Smooth muscle cell (in vitro differentiated cells): ENCODE data around the gene ARHGDIA. TPM values are rescaled to one million over a fixed set of nuclear protein-coding genes. Genes with fewer than 3 reads are reported as not detected.

ENCODE experiments used
- DNase-seq: peaks from one replicate; lab custom pipeline; 2025; ENCODE audit not compliant: unreplicated experiment; lab: John Stamatoyannopoulos, UW
- H2AFZ ChIP-seq: fragments of 200-600 bp; sonication (generic); 2 replicates; pipeline ENCODE4 v1.6.0; 2016; ENCODE audit warnings: antibody characterized with exemption, low read depth, mild to moderate bottlenecking
- H3F3A ChIP-seq: fragments of 200-600 bp; sonication (generic); 2 replicates; pipeline ENCODE4 v1.6.0; 2017; ENCODE audit warnings: antibody characterized with exemption, low read depth
- H3K27ac ChIP-seq: fragments of 200-600 bp; sonication (generic); 2 replicates; pipeline ENCODE4 v1.5.1; 2016; ENCODE audit warnings: low read depth, mild to moderate bottlenecking
- H3K27me3 ChIP-seq: fragments of 200-600 bp; sonication (generic); 2 replicates; pipeline ENCODE4 v1.6.1; 2016; ENCODE audit warnings: low read depth, mild to moderate bottlenecking
- H3K36me3 ChIP-seq: fragments of 200-600 bp; sonication (generic); 2 replicates; pipeline ENCODE4 v1.5.1; 2016; ENCODE audit warnings: low read depth
- H3K4me1 ChIP-seq: fragments of 200-600 bp; sonication (generic); 2 replicates; pipeline ENCODE4 v1.5.1; 2016; ENCODE audit warnings: low read depth
- H3K4me2 ChIP-seq: fragments of 200-600 bp; sonication (generic); 2 replicates; pipeline ENCODE4 v1.6.0; 2016; ENCODE audit warnings: mild to moderate bottlenecking
- H3K4me3 ChIP-seq: fragments of 200-600 bp; sonication (generic); 2 replicates; pipeline ENCODE4 v1.5.1; 2016; ENCODE audit warnings: mild to moderate bottlenecking
- H3K79me2 ChIP-seq: fragments of 200-600 bp; sonication (generic); 2 replicates; pipeline ENCODE4 v1.6.0; 2016; ENCODE audit warnings: low read depth, mild to moderate bottlenecking
- H3K9ac ChIP-seq: fragments of 200-600 bp; sonication (generic); 2 replicates; pipeline ENCODE4 v1.6.0; 2016; ENCODE audit warnings: low read depth
- H3K9me3 ChIP-seq: fragments of 200-600 bp; sonication (generic); replicated peaks from 2 replicates; pipeline ENCODE4 v1.5.1; 2016; ENCODE audit warnings: low read depth
- H4K20me1 ChIP-seq: fragments of 200-600 bp; sonication (generic); 2 replicates; pipeline ENCODE4 v1.6.0; 2016; ENCODE audit warnings: low read depth
- WGBS: methylation state at CpG from one replicate; pipeline ENCODE4 v1.1.7; 2016; ENCODE audit warnings: low lambda C conversion rate; 5-methylcytosine and 5-hydroxymethylcytosine counted together
- polyA plus RNA-seq: library from polyadenylated mRNA; unstranded; fragments of >200 nt; fragmentation: Nextera tagmentation; extraction: Ambion mirVana; gene quantifications from 2 replicates; pipeline ENCODE4 v1.2.1, GENCODE V29; 2016
- total RNA-seq: library from RNA; depleted of rRNA; stranded (reverse); fragments of >200 nt; gene quantifications from 2 replicates; pipeline ENCODE4 v1.2.3, GENCODE V29; 2014
- TF ChIP-seq, protein P1 (sequence below): fragments of 200-600 bp; sonication (generic); IDR thresholded peaks from 2 replicates; pipeline ENCODE4 v1.5.1; 2017; ENCODE audit warnings: borderline replicate concordance, mild to moderate bottlenecking, antibody characterized with exemption; ENCODE audit not compliant: insufficient read depth, poor library complexity, severe bottlenecking

The ARHGDIA gene
- total and polyA plus RNA-seq, 2 experiments from 2014 or later = 256 to 360 TPM

DNA sequence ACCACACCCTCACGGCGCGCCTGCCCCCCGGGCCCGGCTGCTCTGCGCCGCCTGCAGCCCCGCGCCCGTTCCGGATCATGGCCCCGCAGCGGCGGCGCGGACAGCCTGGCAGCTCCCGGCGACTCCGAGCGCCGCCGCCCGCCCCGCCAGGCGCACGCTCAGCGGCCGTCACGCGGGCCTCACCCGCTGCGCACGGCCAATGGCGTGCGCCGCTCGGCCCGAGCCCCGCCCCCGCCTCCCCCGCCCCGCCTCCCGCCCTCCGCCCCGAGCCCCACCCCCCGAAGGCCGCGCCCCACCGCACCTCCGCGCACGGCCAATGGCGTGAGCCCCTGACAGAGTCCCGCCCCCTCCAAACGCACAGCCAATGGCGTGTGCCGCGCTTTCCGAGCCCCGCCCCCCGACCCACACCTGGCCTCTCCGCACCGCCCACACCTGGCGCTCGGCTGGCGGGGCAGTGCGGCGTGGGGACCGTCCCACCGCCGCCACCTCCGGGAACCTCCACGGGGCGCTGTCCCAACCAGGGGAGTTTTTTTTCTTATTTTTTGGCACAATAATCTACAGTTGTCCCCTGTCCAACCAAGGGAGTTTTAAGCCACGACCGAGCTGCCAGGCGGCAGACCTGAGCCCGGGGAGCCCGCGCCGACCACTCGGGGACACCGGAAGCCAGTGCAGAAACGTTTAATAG is 40.3 kb upstream of the ARHGDIA start, which contains the start of gene PCYT2:
Gene PCYT2 (minus strand): TSS at position 123 of the 685 bp plus-strand sequence. CDS start 44 bp downstream, at position 79.
- peaks cover 4% of the 10 kb centered on the region for H3K4me1 ChIP-seq
- H4K20me1 ChIP-seq = peaks cover 50% of the 10 kb centered on the region
- H3K36me3 ChIP-seq = no peaks in the 10 kb centered on the region
- H3F3A ChIP-seq = peaks cover 9% of the 10 kb centered on the region
- peak within 1 kb of the TSS; percentile 62 for H3K9ac ChIP-seq
- H3K79me2 ChIP-seq = peaks cover 16% of the 10 kb centered on the region
- peak within 1 kb of the TSS; percentile 99 for H3K4me2 ChIP-seq
- peak; percentile 70 for DNase-seq
- no peak within 1 kb of the TSS for H2AFZ ChIP-seq
- H3K9me3 ChIP-seq = no peaks in the 10 kb centered on the region
- H3K27me3 ChIP-seq = no peaks in the 10 kb centered on the region
- 16% methylated on average over 32 of the region's 84 CpGs for WGBS
- peak within 1 kb of the TSS; percentile 81 for H3K4me3 ChIP-seq
- TF ChIP-seq, protein P1, sequence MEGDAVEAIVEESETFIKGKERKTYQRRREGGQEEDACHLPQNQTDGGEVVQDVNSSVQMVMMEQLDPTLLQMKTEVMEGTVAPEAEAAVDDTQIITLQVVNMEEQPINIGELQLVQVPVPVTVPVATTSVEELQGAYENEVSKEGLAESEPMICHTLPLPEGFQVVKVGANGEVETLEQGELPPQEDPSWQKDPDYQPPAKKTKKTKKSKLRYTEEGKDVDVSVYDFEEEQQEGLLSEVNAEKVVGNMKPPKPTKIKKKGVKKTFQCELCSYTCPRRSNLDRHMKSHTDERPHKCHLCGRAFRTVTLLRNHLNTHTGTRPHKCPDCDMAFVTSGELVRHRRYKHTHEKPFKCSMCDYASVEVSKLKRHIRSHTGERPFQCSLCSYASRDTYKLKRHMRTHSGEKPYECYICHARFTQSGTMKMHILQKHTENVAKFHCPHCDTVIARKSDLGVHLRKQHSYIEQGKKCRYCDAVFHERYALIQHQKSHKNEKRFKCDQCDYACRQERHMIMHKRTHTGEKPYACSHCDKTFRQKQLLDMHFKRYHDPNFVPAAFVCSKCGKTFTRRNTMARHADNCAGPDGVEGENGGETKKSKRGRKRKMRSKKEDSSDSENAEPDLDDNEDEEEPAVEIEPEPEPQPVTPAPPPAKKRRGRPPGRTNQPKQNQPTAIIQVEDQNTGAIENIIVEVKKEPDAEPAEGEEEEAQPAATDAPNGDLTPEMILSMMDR = peak; percentile 4
- no peak within 1 kb of the TSS for H3K27ac ChIP-seq

DNA sequence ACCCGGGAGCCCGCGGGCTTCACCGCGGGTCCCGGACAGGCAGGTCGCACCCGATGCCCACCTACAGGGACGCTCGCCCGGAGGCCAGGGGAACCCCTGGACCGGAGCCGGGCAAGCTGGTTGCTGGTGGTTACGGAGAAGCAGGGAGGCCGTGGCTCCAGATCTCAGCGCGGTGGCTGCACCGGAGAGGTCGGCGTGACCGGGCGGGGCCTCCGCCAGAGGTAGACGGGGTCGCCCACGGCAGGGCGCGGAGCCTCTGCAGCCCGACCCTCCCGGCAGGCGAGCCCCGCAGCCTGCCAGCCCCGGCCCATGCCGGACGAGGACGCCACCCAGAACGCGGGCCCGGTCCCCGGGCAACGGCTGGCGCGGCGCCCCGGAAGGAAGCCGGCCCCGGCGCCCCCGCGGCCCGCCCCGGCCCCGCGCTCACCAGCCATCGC is 39.7 kb upstream of the ARHGDIA start:
- Histone ChIP-seq H3K36me3 (no peaks in the 10 kb centered on the region), H3K4me2 (peak overlapping the region; percentile 99), H3K4me1 (peaks cover 4% of the 10 kb centered on the region), H3K79me2 (peaks cover 12% of the 10 kb centered on the region), H2AFZ (no peak overlapping the region), H4K20me1 (peaks cover 46% of the 10 kb centered on the region), H3K9ac (peak overlapping the region; percentile 62), H3K9me3 (no peaks in the 10 kb centered on the region), H3K27ac (no peak overlapping the region), H3K4me3 (peak overlapping the region; percentile 81), H3K27me3 (no peaks in the 10 kb centered on the region), H3F3A (peaks cover 9% of the 10 kb centered on the region)
- no peak for DNase-seq
- under 1% methylated on average over 41 of the region's 55 CpGs for WGBS
- TF ChIP-seq, protein P1 = no peak

DNA sequence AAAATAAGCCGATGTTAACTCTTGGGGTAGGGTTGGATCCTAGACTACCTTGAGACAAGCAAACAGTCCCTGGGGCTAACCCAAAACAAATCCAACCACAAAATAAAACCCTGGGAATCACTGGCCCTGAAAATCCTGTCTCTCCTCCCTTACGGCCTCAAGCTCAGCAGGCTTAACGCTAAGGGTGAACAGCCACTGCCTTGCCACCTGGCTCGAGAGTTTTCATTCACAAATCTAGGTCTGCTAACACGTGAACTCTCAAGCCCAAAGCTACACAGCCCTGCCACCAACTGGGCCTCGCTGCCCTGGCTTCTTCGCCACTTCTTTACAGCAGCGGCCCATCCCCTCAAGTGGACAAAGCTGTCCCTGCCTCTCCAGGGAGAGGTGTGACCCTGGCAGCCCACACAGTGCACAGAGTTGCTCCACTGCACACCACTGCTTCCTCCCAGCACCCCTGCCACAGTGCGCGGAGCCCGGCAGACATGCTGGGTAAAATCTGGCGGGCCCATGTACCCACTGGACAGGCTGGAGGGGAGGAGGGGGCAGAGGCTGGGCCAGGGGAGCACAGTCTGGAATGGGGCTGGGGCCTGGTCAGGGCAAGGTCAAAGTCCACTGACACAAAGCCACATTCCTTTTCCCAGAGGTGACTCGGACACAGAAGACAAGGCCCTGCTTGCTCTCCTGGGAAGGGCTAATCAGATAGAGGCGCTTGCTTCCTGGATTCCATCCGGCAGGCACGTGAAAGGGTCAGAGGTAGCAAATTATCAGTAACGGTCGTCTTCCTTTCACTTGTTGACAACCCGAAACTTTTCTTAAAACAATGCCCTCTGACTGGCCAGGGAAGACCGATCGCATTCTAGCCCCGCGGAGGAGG is 39.1 kb upstream of the ARHGDIA start:
- peak overlapping the region; percentile 99 for H3K4me2 ChIP-seq
- no peak overlapping the region for H3K27ac ChIP-seq
- H3F3A ChIP-seq = peaks cover 9% of the 10 kb centered on the region
- WGBS = 44% methylated on average over 22 of the region's 23 CpGs
- no peak for DNase-seq
- H3K27me3 ChIP-seq = no peaks in the 10 kb centered on the region
- peaks cover 43% of the 10 kb centered on the region for H4K20me1 ChIP-seq
- H3K79me2 ChIP-seq = peaks cover 10% of the 10 kb centered on the region
- H3K4me1 ChIP-seq = peaks cover 4% of the 10 kb centered on the region
- TF ChIP-seq, protein P1 = no peak
- H2AFZ ChIP-seq = no peak overlapping the region
- peak overlapping the region; percentile 62 for H3K9ac ChIP-seq
- no peaks in the 10 kb centered on the region for H3K9me3 ChIP-seq
- no peaks in the 10 kb centered on the region for H3K36me3 ChIP-seq
- H3K4me3 ChIP-seq = peak overlapping the region; percentile 81
